WI38 (cell line): ENCODE measurements around the gene DNMT3B.

Experiments
- H3K4me3 ChIP-seq: 2 replicates; pipeline ENCODE4 v1.5.1; 2011; ENCODE audit warnings: low read depth, mild to moderate bottlenecking, control low read depth, low read length
- TF ChIP-seq, protein P1 (sequence below): IDR thresholded peaks from 2 replicates; pipeline ENCODE4 v1.5.1; 2012; ENCODE audit warnings: low read depth, mild to moderate bottlenecking, control low read depth, low read length

Gene DNMT3B

GRCh38 chr20:32830437-32830836 lies 68.3 kb downstream of the DNMT3B start:
- H3K4me3 ChIP-seq: no peak overlapping the region
- TF ChIP-seq, protein P1, sequence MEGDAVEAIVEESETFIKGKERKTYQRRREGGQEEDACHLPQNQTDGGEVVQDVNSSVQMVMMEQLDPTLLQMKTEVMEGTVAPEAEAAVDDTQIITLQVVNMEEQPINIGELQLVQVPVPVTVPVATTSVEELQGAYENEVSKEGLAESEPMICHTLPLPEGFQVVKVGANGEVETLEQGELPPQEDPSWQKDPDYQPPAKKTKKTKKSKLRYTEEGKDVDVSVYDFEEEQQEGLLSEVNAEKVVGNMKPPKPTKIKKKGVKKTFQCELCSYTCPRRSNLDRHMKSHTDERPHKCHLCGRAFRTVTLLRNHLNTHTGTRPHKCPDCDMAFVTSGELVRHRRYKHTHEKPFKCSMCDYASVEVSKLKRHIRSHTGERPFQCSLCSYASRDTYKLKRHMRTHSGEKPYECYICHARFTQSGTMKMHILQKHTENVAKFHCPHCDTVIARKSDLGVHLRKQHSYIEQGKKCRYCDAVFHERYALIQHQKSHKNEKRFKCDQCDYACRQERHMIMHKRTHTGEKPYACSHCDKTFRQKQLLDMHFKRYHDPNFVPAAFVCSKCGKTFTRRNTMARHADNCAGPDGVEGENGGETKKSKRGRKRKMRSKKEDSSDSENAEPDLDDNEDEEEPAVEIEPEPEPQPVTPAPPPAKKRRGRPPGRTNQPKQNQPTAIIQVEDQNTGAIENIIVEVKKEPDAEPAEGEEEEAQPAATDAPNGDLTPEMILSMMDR: no peak

GRCh38 chr20:32831982-32832381 lies 69.8 kb downstream of the DNMT3B start:
- TF ChIP-seq, protein P1: no peak
- no peak overlapping the region for H3K4me3 ChIP-seq

DNA sequence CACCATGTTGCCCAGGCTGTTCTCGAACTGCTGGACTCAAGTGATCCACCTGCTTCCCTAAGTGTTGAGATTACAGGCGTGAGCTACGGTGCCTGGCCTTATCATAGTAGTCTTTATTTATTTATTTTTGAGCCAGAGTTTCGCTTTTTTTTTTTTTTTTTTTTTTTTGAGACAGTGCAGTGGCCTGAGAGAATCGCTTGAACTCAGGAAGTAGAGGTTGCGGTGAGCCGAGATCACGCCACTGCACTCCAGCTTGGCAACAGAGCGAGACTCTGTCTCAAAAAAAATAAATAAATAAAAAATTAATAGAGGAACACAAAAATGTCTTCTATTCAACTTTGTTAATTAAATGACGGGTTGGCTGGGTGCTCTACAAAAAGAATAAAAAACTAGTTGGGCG lies 70.5 kb downstream of the DNMT3B start:
- TF ChIP-seq, protein P1: no peak
- no peak overlapping the region for H3K4me3 ChIP-seq

DNA sequence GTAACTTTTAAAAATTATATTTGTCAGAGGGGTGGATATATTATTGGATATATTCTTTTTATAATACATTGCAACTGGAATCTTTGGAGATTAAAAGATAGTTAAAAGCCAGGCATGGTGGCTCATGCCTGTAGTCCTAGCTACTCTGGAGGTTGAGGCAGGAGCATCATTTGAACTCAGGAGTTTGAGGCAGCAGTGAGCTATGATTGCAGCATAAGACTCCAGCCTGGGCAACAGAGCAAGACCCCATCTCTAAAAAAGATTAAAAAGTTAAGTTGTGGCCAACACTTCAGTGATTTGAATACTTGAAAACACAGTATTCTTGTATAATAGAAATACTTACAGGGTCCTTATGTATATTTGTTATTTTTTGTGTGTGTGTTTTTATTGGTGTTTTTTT lies 72.8 kb downstream of the DNMT3B start:
- no peak overlapping the region for H3K4me3 ChIP-seq
- TF ChIP-seq, protein P1: no peak

- TF ChIP-seq, protein P1: no peak
- H3K4me3 ChIP-seq: no peak overlapping the region
These were observed 75.0 kb downstream of the DNMT3B start for GRCh38 chr20:32837157-32837556.

DNA sequence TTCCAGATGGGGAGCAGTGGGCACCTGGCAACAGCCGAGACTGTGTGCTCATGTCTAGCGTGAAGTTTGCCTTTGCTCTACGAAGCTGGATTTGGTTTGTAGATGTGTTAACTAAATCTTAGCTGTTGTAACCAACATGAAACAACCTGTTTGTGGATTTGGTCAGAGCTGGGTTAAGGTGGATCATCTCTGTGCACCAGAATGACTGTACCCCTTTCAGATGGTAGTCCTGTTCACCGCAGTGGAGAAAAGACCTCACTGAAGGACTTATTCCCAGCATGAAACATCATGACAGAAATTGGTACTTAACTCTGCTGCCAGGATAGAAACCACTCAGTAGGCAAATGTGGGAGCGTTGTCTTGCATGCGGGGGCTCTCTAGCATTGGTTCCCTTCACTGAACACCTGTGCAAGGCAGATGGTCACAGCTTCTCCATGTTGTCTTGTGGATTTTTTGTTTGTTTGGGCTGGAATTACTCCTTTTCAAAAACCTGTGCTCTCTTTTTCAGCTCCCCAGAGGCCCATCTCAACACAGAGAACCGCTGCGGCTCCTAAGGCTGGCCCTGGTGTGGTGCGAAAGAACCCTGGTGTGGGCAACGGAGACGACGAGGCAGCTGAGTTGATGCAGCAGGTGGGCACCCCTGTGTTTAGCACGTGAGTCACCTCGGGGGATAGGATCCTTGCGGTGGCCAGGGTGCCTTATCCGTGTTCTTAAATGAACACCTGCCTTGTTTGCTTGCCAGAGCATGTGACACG lies 77.2 kb downstream of the DNMT3B start:
- TF ChIP-seq, protein P1: no peak

GRCh38 chr20:32839982-32840285 lies 77.7 kb downstream of the DNMT3B start:
- H3K4me3 ChIP-seq: no peak overlapping the region
- TF ChIP-seq, protein P1: no peak

More for the DNA sequence above, 77.2 kb downstream of the DNMT3B start:
- H3K4me3 ChIP-seq: no peak overlapping the region
